ENCODE measurements around the gene EPB41L2. TPM values are rescaled to one million over a fixed set of nuclear protein-coding genes. Genes with fewer than 3 reads are reported as not detected.

Gene EPB41L2
- total RNA-seq, 1 experiment from 2014 or later: 106 TPM

- Mint-ChIP-seq H3K36me3 (peaks cover 24% of the 10 kb centered on the region), H3K27me3 (ENCODE audit: low read depth) (no peaks in the 10 kb centered on the region), H3K9me3 (peaks cover 32% of the 10 kb centered on the region), H3K27ac (no peak overlapping the region), H3K4me1 (peaks cover 16% of the 10 kb centered on the region), H3K4me3 (no peak overlapping the region)
- POLR2A ChIA-PET: no interaction called here
- DNase-seq (ENCODE audit: low spot score) (no peak), ATAC-seq (no peak; the same call in 1 of the 2 replicates)
- CTCF ChIA-PET: no interaction called here
- TF ChIP-seq NR3C1 (CRISPR knock-in tag; conservative IDR thresholded peaks at IDR 0.05; ENCODE audit: low read depth) (no peak), TEAD4 (CRISPR knock-in tag; IDR thresholded peaks at IDR 0.05) (no peak), SOX15 (CRISPR knock-in tag; IDR thresholded peaks at IDR 0.05) (no peak), JAZF1 (CRISPR knock-in tag; IDR thresholded peaks at IDR 0.05) (no peak), TP53 (CRISPR knock-in tag; IDR thresholded peaks at IDR 0.05) (no peak), HMGA2 (CRISPR knock-in tag; IDR thresholded peaks at IDR 0.05) (no peak), NR2C2 (CRISPR knock-in tag; IDR thresholded peaks at IDR 0.05) (no peak), NFYB (CRISPR knock-in tag; conservative IDR thresholded peaks at IDR 0.05; ENCODE audit: low read depth) (no peak), ZNF317 (CRISPR knock-in tag; IDR thresholded peaks at IDR 0.05; ENCODE audit: borderline replicate concordance, low read depth) (no peak), FOXP4 (CRISPR knock-in tag; IDR thresholded peaks at IDR 0.05) (no peak), ZNF219 (CRISPR knock-in tag; IDR thresholded peaks at IDR 0.05; ENCODE audit: borderline replicate concordance) (no peak), CBFB (CRISPR knock-in tag; IDR thresholded peaks at IDR 0.05; ENCODE audit: low read depth) (no peak), ZNF423 (CRISPR knock-in tag; IDR thresholded peaks at IDR 0.05) (no peak), SP1 (CRISPR knock-in tag; conservative IDR thresholded peaks at IDR 0.05) (no peak)
- TF ChIP-seq, protein P1, sequence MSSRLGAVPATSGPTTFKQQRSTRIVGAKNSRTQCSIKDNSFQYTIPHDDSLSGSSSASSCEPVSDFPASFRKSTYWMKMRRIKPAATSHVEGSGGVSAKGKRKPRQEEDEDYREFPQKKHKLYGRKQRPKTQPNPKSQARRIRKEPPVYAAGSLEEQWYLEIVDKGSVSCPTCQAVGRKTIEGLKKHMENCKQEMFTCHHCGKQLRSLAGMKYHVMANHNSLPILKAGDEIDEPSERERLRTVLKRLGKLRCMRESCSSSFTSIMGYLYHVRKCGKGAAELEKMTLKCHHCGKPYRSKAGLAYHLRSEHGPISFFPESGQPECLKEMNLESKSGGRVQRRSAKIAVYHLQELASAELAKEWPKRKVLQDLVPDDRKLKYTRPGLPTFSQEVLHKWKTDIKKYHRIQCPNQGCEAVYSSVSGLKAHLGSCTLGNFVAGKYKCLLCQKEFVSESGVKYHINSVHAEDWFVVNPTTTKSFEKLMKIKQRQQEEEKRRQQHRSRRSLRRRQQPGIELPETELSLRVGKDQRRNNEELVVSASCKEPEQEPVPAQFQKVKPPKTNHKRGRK (CRISPR knock-in tag; IDR thresholded peaks at IDR 0.05; ENCODE audit: borderline replicate concordance): no peak
- TF ChIP-seq, protein P2, sequence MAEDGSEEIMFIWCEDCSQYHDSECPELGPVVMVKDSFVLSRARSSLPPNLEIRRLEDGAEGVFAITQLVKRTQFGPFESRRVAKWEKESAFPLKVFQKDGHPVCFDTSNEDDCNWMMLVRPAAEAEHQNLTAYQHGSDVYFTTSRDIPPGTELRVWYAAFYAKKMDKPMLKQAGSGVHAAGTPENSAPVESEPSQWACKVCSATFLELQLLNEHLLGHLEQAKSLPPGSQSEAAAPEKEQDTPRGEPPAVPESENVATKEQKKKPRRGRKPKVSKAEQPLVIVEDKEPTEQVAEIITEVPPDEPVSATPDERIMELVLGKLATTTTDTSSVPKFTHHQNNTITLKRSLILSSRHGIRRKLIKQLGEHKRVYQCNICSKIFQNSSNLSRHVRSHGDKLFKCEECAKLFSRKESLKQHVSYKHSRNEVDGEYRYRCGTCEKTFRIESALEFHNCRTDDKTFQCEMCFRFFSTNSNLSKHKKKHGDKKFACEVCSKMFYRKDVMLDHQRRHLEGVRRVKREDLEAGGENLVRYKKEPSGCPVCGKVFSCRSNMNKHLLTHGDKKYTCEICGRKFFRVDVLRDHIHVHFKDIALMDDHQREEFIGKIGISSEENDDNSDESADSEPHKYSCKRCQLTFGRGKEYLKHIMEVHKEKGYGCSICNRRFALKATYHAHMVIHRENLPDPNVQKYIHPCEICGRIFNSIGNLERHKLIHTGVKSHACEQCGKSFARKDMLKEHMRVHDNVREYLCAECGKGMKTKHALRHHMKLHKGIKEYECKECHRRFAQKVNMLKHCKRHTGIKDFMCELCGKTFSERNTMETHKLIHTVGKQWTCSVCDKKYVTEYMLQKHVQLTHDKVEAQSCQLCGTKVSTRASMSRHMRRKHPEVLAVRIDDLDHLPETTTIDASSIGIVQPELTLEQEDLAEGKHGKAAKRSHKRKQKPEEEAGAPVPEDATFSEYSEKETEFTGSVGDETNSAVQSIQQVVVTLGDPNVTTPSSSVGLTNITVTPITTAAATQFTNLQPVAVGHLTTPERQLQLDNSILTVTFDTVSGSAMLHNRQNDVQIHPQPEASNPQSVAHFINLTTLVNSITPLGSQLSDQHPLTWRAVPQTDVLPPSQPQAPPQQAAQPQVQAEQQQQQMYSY (CRISPR knock-in tag; IDR thresholded peaks at IDR 0.05): no peak
Measured at GRCh38 chr6:130912434-130912833, 150.6 kb downstream of the EPB41L2 start.

GRCh38 chr6:130908958-130909357 lies 154.1 kb downstream of the EPB41L2 start:
- H3K4me1 Mint-ChIP-seq: peaks cover 22% of the 10 kb centered on the region
- DNase-seq (ENCODE audit: low spot score) (no peak), ATAC-seq (no peak)
- H3K36me3 Mint-ChIP-seq: peaks cover 11% of the 10 kb centered on the region
- no peaks in the 10 kb centered on the region for H3K27me3 Mint-ChIP-seq (ENCODE audit: low read depth)
- CTCF ChIA-PET: no interaction called here
- H3K4me3 Mint-ChIP-seq: no peak overlapping the region
- H3K9me3 Mint-ChIP-seq: peaks cover 17% of the 10 kb centered on the region
- no peak overlapping the region for H3K27ac Mint-ChIP-seq
- POLR2A ChIA-PET: no interaction called here
- TF ChIP-seq, protein P3, sequence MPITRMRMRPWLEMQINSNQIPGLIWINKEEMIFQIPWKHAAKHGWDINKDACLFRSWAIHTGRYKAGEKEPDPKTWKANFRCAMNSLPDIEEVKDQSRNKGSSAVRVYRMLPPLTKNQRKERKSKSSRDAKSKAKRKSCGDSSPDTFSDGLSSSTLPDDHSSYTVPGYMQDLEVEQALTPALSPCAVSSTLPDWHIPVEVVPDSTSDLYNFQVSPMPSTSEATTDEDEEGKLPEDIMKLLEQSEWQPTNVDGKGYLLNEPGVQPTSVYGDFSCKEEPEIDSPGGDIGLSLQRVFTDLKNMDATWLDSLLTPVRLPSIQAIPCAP (CRISPR knock-in tag; IDR thresholded peaks at IDR 0.05): no peak
- TF ChIP-seq FOXJ3 (CRISPR knock-in tag; IDR thresholded peaks at IDR 0.05; ENCODE audit: borderline replicate concordance): no peak
- TF ChIP-seq SMAD3 (CRISPR knock-in tag; IDR thresholded peaks at IDR 0.05; ENCODE audit: borderline replicate concordance): no peak
- TF ChIP-seq ZNF423 (CRISPR knock-in tag; IDR thresholded peaks at IDR 0.05): no peak
- TF ChIP-seq, protein P4, sequence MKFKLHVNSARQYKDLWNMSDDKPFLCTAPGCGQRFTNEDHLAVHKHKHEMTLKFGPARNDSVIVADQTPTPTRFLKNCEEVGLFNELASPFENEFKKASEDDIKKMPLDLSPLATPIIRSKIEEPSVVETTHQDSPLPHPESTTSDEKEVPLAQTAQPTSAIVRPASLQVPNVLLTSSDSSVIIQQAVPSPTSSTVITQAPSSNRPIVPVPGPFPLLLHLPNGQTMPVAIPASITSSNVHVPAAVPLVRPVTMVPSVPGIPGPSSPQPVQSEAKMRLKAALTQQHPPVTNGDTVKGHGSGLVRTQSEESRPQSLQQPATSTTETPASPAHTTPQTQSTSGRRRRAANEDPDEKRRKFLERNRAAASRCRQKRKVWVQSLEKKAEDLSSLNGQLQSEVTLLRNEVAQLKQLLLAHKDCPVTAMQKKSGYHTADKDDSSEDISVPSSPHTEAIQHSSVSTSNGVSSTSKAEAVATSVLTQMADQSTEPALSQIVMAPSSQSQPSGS (CRISPR knock-in tag; IDR thresholded peaks at IDR 0.05; ENCODE audit: borderline replicate concordance, low read depth): no peak
- TF ChIP-seq FOXP1 (CRISPR knock-in tag; IDR thresholded peaks at IDR 0.05; ENCODE audit: borderline replicate concordance): no peak
- no peak for TF ChIP-seq ZMAT4 (CRISPR knock-in tag; IDR thresholded peaks at IDR 0.05)
- TF ChIP-seq TCF7 (CRISPR knock-in tag; IDR thresholded peaks at IDR 0.05; ENCODE audit: low read depth): no peak
- no peak for TF ChIP-seq CREB1 (CRISPR knock-in tag; IDR thresholded peaks at IDR 0.05)
- TF ChIP-seq E2F1 (CRISPR knock-in tag; IDR thresholded peaks at IDR 0.05): no peak
